ENCODE results near the gene TCP11L1.

TCP11L1 gene

DNA sequence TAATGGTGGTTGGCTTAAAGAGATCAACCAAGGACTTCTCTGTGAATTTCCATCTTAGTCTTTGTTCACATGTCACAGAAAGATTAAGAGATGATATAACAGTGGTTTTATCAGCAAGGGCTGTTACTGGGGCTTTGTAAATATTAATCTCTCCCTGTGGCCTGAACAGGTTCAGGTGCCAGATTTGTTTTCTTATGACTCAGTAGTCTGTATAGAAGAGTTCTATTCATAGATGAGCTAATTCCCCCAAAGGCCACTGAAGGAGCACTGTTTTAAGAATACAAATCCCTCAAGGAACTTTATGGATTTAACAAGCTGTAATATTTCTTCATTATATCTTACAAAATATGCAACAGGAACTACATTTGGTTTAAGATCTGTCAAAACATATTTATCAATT lies 50.4 kb downstream of the TCP11L1 start:
- Histone ChIP-seq H3K9me3 (ENCODE audit: control insufficient read depth, low read length) (no peaks in the 10 kb centered on the region), H3K36me3 (ENCODE audit: control insufficient read depth, insufficient read depth, low read length) (no peaks in the 10 kb centered on the region), H3K9ac (no peak overlapping the region), H2AFZ (no peak overlapping the region), H3K27me3 (ENCODE audit: control insufficient read depth, insufficient read depth, low read length) (no peaks in the 10 kb centered on the region), H3K4me1 (no peaks in the 10 kb centered on the region), H3K79me2 (no peaks in the 10 kb centered on the region), H3K4me3 (ENCODE audit: low read depth, low read length) (no peak overlapping the region), H3K4me2 (ENCODE audit: low read length) (no peak overlapping the region), H3K27ac (no peak overlapping the region)
- TF ChIP-seq, protein P1, sequence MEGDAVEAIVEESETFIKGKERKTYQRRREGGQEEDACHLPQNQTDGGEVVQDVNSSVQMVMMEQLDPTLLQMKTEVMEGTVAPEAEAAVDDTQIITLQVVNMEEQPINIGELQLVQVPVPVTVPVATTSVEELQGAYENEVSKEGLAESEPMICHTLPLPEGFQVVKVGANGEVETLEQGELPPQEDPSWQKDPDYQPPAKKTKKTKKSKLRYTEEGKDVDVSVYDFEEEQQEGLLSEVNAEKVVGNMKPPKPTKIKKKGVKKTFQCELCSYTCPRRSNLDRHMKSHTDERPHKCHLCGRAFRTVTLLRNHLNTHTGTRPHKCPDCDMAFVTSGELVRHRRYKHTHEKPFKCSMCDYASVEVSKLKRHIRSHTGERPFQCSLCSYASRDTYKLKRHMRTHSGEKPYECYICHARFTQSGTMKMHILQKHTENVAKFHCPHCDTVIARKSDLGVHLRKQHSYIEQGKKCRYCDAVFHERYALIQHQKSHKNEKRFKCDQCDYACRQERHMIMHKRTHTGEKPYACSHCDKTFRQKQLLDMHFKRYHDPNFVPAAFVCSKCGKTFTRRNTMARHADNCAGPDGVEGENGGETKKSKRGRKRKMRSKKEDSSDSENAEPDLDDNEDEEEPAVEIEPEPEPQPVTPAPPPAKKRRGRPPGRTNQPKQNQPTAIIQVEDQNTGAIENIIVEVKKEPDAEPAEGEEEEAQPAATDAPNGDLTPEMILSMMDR (IDR thresholded peaks at IDR 0.05) = no peak

DNA sequence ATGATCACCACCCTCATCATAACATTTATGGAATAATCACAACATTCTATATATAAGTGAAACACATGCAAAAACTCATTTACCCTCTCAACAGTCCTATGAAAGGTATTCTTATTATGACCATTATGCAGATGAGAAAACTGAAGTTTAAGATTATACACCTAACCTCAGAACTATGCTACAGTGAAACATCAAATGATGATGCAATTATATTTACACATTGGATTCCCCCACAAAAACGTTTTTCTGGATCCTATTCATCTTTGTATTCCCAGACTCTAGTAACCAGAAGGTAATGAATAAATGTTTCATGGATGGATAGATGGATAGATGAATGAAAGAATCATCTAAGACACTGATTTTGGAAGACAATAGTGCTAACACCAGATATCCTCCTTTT lies 54.8 kb downstream of the TCP11L1 start:
- H3K4me3 ChIP-seq (ENCODE audit: low read depth, low read length) = no peak overlapping the region
- no peak overlapping the region for H3K4me2 ChIP-seq (ENCODE audit: low read length)
- H3K9me3 ChIP-seq (ENCODE audit: control insufficient read depth, low read length) = no peaks in the 10 kb centered on the region
- TF ChIP-seq, protein P1 (IDR thresholded peaks at IDR 0.05) = no peak
- H3K36me3 ChIP-seq (ENCODE audit: control insufficient read depth, insufficient read depth, low read length) = no peaks in the 10 kb centered on the region
- no peaks in the 10 kb centered on the region for H3K27me3 ChIP-seq (ENCODE audit: control insufficient read depth, insufficient read depth, low read length)
- H3K9ac ChIP-seq = no peak overlapping the region
- H3K79me2 ChIP-seq = no peaks in the 10 kb centered on the region
- H3K4me1 ChIP-seq = no peaks in the 10 kb centered on the region
- no peak overlapping the region for H3K27ac ChIP-seq
- H2AFZ ChIP-seq = no peak overlapping the region

DNA sequence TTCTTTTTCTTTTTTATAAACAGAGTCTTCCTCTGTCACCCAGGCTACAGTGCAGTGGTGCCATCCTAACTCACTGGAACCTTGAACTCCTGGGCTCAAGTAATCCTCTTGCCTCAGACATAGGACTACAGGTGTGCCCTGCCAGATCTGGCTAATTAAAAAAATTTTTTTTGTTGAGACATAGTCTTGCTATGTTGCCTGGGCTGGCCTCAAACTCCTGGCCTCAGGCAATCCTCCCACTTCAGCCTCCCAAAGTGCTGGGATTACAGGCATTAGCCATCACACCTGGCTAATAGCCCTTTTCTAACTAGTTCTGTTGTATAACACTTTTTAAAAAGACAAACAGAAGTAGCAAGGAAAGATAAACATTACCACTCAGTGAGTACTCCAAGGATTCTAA lies 64.5 kb downstream of the TCP11L1 start:
- no peak overlapping the region for H3K27ac ChIP-seq
- no peak overlapping the region for H2AFZ ChIP-seq
- H3K9ac ChIP-seq = no peak overlapping the region
- no peak overlapping the region for H3K4me3 ChIP-seq (ENCODE audit: low read depth, low read length)
- no peaks in the 10 kb centered on the region for H3K36me3 ChIP-seq (ENCODE audit: control insufficient read depth, insufficient read depth, low read length)
- no peak overlapping the region for H3K4me2 ChIP-seq (ENCODE audit: low read length)
- H3K4me1 ChIP-seq = no peaks in the 10 kb centered on the region
- H3K79me2 ChIP-seq = no peaks in the 10 kb centered on the region
- H3K27me3 ChIP-seq (ENCODE audit: control insufficient read depth, insufficient read depth, low read length) = no peaks in the 10 kb centered on the region
- TF ChIP-seq, protein P1 (IDR thresholded peaks at IDR 0.05) = no peak
- no peaks in the 10 kb centered on the region for H3K9me3 ChIP-seq (ENCODE audit: control insufficient read depth, low read length)

- peak overlapping the region; percentile 16 for H3K4me3 ChIP-seq (ENCODE audit: low read depth, low read length)
- H3K9me3 ChIP-seq (ENCODE audit: control insufficient read depth, low read length) = no peaks in the 10 kb centered on the region
- no peak overlapping the region for H2AFZ ChIP-seq
- no peaks in the 10 kb centered on the region for H3K27me3 ChIP-seq (ENCODE audit: control insufficient read depth, insufficient read depth, low read length)
- H3K4me2 ChIP-seq (ENCODE audit: low read length) = no peak overlapping the region
- TF ChIP-seq, protein P1 (IDR thresholded peaks at IDR 0.05) = no peak
- no peaks in the 10 kb centered on the region for H3K36me3 ChIP-seq (ENCODE audit: control insufficient read depth, insufficient read depth, low read length)
- H3K9ac ChIP-seq = no peak overlapping the region
- H3K27ac ChIP-seq = no peak overlapping the region
- no peaks in the 10 kb centered on the region for H3K79me2 ChIP-seq
- no peaks in the 10 kb centered on the region for H3K4me1 ChIP-seq
These were observed 70.0 kb downstream of the TCP11L1 start for GRCh38 chr11:33109294-33109895.

GRCh38 chr11:33110083-33110482 lies 70.7 kb downstream of the TCP11L1 start:
- Histone ChIP-seq H3K9me3 (ENCODE audit: control insufficient read depth, low read length) (no peaks in the 10 kb centered on the region), H2AFZ (no peak overlapping the region), H3K4me2 (ENCODE audit: low read length) (no peak overlapping the region), H3K36me3 (ENCODE audit: control insufficient read depth, insufficient read depth, low read length) (no peaks in the 10 kb centered on the region), H3K27ac (no peak overlapping the region), H3K79me2 (no peaks in the 10 kb centered on the region), H3K27me3 (ENCODE audit: control insufficient read depth, insufficient read depth, low read length) (no peaks in the 10 kb centered on the region), H3K4me1 (no peaks in the 10 kb centered on the region), H3K4me3 (ENCODE audit: low read depth, low read length) (no peak overlapping the region), H3K9ac (no peak overlapping the region)
- TF ChIP-seq, protein P1 (IDR thresholded peaks at IDR 0.05) = no peak

Measured in parathyroid adenoma (tissue), 2 donors.